DND-41 (cell line): ENCODE measurements around the gene CEACAM21.
"Not testable (repeated sequence)": the region's sequence is repeated elsewhere in the genome, so short reads cannot be mapped to it uniquely, and the experiment has no call there.

ENCODE experiments used
- EZH2 ChIP-seq: IDR thresholded peaks from 3 replicates; pipeline ENCODE4 v1.6.1; 2012; ENCODE audit warnings: borderline replicate concordance, low read depth, mild to moderate bottlenecking, moderate library complexity, low read length, inconsistent platforms; ENCODE audit not compliant: severe bottlenecking
- TF ChIP-seq, protein P1 (sequence below): IDR thresholded peaks from 2 replicates; pipeline ENCODE4 v1.5.1; 2012; ENCODE audit warnings: borderline replicate concordance, low read length, moderate library complexity, mild to moderate bottlenecking; ENCODE audit not compliant: poor library complexity, severe bottlenecking; ENCODE audit errors: extremely low read depth

DNA sequence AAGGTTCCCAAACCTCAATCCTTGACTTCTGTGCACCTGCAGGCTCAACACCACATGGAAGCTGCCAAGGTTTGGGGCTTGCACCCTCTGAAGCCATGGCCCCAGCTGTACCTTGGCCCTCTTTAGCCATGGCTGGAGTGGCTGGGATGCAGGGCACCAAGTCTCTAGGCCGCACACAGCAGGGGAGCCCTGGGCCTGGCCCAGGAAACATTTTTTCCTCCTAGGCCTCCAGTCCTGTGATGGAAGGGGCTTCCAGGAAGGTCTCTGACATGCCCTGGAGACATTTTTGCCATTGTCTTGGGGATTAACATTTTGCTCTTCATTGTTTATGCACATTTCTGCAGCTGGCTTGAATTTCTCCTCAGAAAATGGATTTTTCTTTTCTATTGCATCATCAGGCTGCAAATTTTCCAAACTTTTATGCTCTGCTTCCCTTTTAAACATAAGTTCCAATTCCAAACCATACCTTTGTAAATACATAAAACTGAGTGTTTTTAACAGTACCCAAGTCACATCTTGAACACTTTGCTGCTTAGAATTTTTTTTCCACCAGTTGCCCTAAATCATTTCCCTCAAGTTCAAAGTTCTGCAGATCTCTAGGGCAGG is 6.7 kb downstream of the CEACAM21 start:
- TF ChIP-seq, protein P1, sequence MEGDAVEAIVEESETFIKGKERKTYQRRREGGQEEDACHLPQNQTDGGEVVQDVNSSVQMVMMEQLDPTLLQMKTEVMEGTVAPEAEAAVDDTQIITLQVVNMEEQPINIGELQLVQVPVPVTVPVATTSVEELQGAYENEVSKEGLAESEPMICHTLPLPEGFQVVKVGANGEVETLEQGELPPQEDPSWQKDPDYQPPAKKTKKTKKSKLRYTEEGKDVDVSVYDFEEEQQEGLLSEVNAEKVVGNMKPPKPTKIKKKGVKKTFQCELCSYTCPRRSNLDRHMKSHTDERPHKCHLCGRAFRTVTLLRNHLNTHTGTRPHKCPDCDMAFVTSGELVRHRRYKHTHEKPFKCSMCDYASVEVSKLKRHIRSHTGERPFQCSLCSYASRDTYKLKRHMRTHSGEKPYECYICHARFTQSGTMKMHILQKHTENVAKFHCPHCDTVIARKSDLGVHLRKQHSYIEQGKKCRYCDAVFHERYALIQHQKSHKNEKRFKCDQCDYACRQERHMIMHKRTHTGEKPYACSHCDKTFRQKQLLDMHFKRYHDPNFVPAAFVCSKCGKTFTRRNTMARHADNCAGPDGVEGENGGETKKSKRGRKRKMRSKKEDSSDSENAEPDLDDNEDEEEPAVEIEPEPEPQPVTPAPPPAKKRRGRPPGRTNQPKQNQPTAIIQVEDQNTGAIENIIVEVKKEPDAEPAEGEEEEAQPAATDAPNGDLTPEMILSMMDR = not testable (repeated sequence)
- not testable (repeated sequence) for TF ChIP-seq EZH2
